GM18520 (cell line): ENCODE data around the gene SLC9C2.
"Not testable (repeated sequence)": the region's sequence is repeated elsewhere in the genome, so short reads cannot be mapped to it uniquely, and the experiment has no call there.

Source experiments
- ATAC-seq: cut with Tn5 transposase; IDR thresholded peaks from one replicate; pipeline ENCODE4 v1.9.1; 2021; ENCODE audit not compliant: unreplicated experiment

The SLC9C2 gene

GRCh38 chr1:173603056-173603591 is at the start of gene SLC9C2:
Gene SLC9C2, minus strand, starts transcription at chr1:173603072. Its CDS starts 1,296 bp downstream, at chr1:173601776.
- no peak for ATAC-seq

GRCh38 chr1:173648880-173649605 is 46.2 kb upstream of the SLC9C2 start:
- ATAC-seq, result no peak

GRCh38 chr1:173646656-173647055 is 43.8 kb upstream of the SLC9C2 start:
- ATAC-seq, result no peak

- ATAC-seq, result not testable (repeated sequence)
Observed at GRCh38 chr1:173642450-173643139, 39.7 kb upstream of the SLC9C2 start.

GRCh38 chr1:173639102-173639501 is 36.2 kb upstream of the SLC9C2 start:
- ATAC-seq, result no peak

- ATAC-seq, result no peak
Observed at GRCh38 chr1:173638043-173639021, 35.5 kb upstream of the SLC9C2 start.

GRCh38 chr1:173637236-173638042 is 34.6 kb upstream of the SLC9C2 start:
- ATAC-seq, result not testable (repeated sequence)

GRCh38 chr1:173635116-173635515 is 32.2 kb upstream of the SLC9C2 start, which contains the start of gene TEX50:
Gene TEX50, plus strand, starts transcription at chr1:173635338. Its CDS starts 184 bp downstream, at chr1:173635522.
- ATAC-seq, result no peak

- no peak for ATAC-seq
Observed at GRCh38 chr1:173628888-173629287, 26.0 kb upstream of the SLC9C2 start.

GRCh38 chr1:173627269-173627668 is 24.4 kb upstream of the SLC9C2 start:
- no peak for ATAC-seq

GRCh38 chr1:173616859-173617258 is 14.0 kb upstream of the SLC9C2 start:
- no peak for ATAC-seq

- ATAC-seq, result not testable (repeated sequence)
Observed at GRCh38 chr1:173613086-173613485, 10.2 kb upstream of the SLC9C2 start.

- ATAC-seq, result no peak
Observed at GRCh38 chr1:173608503-173609216, 5.8 kb upstream of the SLC9C2 start.

GRCh38 chr1:173601588-173601987 is 1.3 kb downstream of the SLC9C2 start:
- ATAC-seq, result no peak

GRCh38 chr1:173596097-173596825 is 6.6 kb downstream of the SLC9C2 start:
- no peak for ATAC-seq

- not testable (repeated sequence) for ATAC-seq
Observed at GRCh38 chr1:173591138-173591537, 11.7 kb downstream of the SLC9C2 start.

- ATAC-seq, result no peak
Observed at GRCh38 chr1:173590557-173590956, 12.3 kb downstream of the SLC9C2 start.

- ATAC-seq, result no peak
Observed at GRCh38 chr1:173581383-173582079, 21.3 kb downstream of the SLC9C2 start.
